Activated T-helper 17 cell treated with anti-CD3 and anti-CD28 coated beads, Interleukin-2, amount 50 U/mL, for 72 hours (primary cell): ENCODE measurements around the gene KLHL3. TPM values are rescaled to one million over a fixed set of nuclear protein-coding genes. Genes with fewer than 3 reads are reported as not detected.

Source experiments
- ATAC-seq: fragments of 150-1000 bp; cut with Tn5 transposase; replicated peaks from 2 replicates; pipeline ENCODE4 v1.10.0; 2021; ENCODE audit warnings: mild to moderate bottlenecking, moderate library complexity
- H3K27ac Mint-ChIP-seq: one replicate; pipeline ENCODE4 v1.8.0; 2022; ENCODE audit warnings: mixed read lengths
- H3K27me3 Mint-ChIP-seq: one replicate; pipeline ENCODE4 v1.8.0; 2022; ENCODE audit warnings: mixed read lengths
- H3K36me3 Mint-ChIP-seq: one replicate; pipeline ENCODE4 v1.8.0; 2022; ENCODE audit warnings: low read depth, mild to moderate bottlenecking, mixed read lengths
- H3K4me1 Mint-ChIP-seq: one replicate; pipeline ENCODE4 v1.8.0; 2022; ENCODE audit warnings: mixed read lengths
- H3K4me3 Mint-ChIP-seq: one replicate; pipeline ENCODE4 v1.8.0; 2022; ENCODE audit warnings: mild to moderate bottlenecking, mixed read lengths
- H3K9me3 Mint-ChIP-seq: one replicate; pipeline ENCODE4 v1.8.0; 2022; ENCODE audit warnings: mixed read lengths
- total RNA-seq, 2 donors: library from RNA; stranded (reverse); gene quantifications; one replicate each; pipeline ENCODE4 v1.2.3, GENCODE V29; 2022

The KLHL3 gene
- total RNA-seq, 2 donors from 2014 or later, result 5.3 to 9.5 TPM

DNA sequence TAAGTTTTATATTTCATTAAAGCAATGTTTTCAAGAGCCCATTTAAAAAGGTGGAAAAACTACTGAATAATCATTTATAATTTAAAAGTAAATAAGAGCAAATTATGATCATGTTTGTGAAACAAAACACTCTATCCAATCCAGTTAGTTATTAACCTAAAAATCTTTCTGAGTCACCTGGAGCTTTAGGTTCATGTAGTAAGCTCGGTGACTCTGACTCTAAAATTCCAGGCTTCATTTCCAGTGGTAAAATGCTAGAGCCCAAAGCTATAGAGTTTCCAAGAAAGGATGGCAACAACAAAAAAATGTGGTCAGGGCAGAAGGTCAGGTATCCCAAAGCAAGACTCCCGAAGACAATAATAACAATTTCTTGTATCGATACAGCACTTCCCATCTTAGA is 160.7 kb downstream of the KLHL3 start:
- H3K4me3 Mint-ChIP-seq, result no peak overlapping the region
- no peaks in the 10 kb centered on the region for H3K9me3 Mint-ChIP-seq
- no peaks in the 10 kb centered on the region for H3K4me1 Mint-ChIP-seq
- peaks cover 20% of the 10 kb centered on the region for H3K27me3 Mint-ChIP-seq
- no peak overlapping the region for H3K27ac Mint-ChIP-seq
- ATAC-seq, result no peak
- H3K36me3 Mint-ChIP-seq, result no peaks in the 10 kb centered on the region

DNA sequence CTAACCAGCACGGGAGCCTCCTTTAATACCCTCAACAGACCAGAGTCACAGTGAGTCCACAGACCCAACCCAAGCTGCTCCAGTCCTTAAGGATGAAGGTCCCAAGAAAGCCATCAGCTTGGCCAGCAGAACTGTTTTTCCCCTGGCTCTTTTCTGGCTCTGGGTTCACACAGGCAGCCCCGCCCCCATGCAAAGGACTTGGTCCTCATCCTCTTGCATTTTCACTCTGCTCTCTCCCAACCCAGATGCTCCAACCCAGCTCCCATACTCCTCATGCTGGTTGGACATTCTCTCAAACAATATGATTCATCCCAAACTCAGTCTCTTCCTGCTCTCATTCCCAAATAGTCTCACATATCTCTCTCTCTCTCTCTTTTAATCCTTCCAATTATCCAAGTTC is 162.5 kb downstream of the KLHL3 start:
- no peak overlapping the region for H3K4me3 Mint-ChIP-seq
- no peaks in the 10 kb centered on the region for H3K36me3 Mint-ChIP-seq

DNA sequence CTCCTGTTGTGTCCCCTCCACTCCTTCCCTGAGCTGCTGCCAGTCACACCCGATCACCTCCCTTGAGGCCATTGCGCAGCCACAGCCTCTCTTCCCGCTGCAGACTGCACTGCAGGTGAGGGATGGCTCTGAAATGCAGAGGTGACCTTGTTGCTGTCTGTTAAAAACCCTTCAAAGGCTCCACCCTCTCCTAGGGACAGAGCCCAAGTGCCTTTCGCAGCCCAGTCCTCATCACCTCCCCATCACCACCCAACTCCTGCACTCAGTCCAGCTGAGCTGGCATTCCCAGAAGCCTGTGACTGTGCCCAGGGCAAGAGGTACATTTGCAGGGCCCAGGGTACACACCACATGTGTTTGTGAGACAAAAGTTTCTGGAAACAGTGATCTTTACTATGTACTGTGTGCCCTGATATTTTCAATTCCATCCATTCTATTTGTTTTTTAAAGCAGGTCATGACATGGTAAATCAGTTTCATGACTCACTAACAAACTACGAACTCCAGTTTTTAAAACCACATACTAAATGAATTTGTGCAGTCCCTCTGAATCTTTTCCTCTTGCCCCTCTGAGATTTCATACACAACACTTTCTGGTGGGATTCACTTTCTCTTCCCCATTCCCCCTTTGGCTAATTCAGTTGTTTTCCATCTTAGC is 163.7 kb downstream of the KLHL3 start:
- Mint-ChIP-seq H3K27me3 (peaks cover 23% of the 10 kb centered on the region), H3K4me1 (no peaks in the 10 kb centered on the region), H3K27ac (no peak overlapping the region), H3K36me3 (no peaks in the 10 kb centered on the region), H3K4me3 (no peak overlapping the region), H3K9me3 (no peaks in the 10 kb centered on the region)
- no peak for ATAC-seq

More for the DNA sequence above, 162.5 kb downstream of the KLHL3 start:
- Mint-ChIP-seq H3K9me3 (no peaks in the 10 kb centered on the region), H3K27ac (no peak overlapping the region), H3K4me1 (no peaks in the 10 kb centered on the region), H3K27me3 (peaks cover 20% of the 10 kb centered on the region)
- ATAC-seq, result no peak

DNA sequence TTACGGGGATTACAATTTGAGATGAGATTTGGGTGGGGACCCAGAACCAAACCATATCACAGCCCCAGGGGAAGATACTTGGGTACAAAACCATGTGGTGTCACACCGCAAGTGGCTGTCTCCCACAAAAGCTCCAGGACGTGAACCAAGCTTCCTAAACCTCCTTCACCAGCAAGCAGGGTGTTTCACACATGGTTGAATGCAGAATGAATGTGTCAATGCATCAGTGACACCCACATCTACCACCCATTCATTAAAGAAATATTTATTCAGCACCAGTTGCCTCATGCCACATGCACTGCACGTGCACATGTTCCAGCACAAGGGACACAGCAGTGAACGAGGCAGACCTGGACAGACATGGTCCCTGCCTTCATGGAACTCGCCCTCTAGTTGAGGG is 165.8 kb downstream of the KLHL3 start:
- ATAC-seq, result no peak
- Mint-ChIP-seq H3K27ac (no peak overlapping the region), H3K36me3 (no peaks in the 10 kb centered on the region), H3K4me3 (no peak overlapping the region), H3K27me3 (peaks cover 32% of the 10 kb centered on the region), H3K9me3 (no peaks in the 10 kb centered on the region), H3K4me1 (no peaks in the 10 kb centered on the region)

Other genes with a start within 250 kb of the KLHL3 start
- not detected for gene SPOCK1, start 236.8 kb downstream of the KLHL3 start, total RNA-seq
- 10 to 100 TPM; 30.0 to 35.5 TPM for gene HNRNPA0, start 18.3 kb upstream of the KLHL3 start, total RNA-seq
- gene MYOT, start 131.8 kb upstream of the KLHL3 start, total RNA-seq, result not detected
- gene PKD2L2, start 153.4 kb upstream of the KLHL3 start, total RNA-seq, result under 1 TPM in 1 of 2 donors, not detected in 1; 0.30 TPM